ENCODE data around the gene MRGPRF.
"Not testable (repeated sequence)": the region's sequence is repeated elsewhere in the genome, so short reads cannot be mapped to it uniquely, and the experiment has no call there.

MRGPRF gene

GRCh38 chr11:69002110-69002569 is 10.9 kb downstream of the MRGPRF start:
- ChIA-PET CTCF (interaction anchor here (1.4 to 4.6 kb wide), 7 partner anchors 9 to 88 kb away, joined by 3 to 37 read pairs (median 5); partner anchors contain the start of genes MRGPRD and MRGPRF), POLR2A (interaction anchor here (2.2 kb wide), 1 partner anchor 9 kb away, joined by 10 read pairs; no protein-coding TSS in a partner anchor)
- no peak overlapping the region for H3K4me3 ChIP-seq (ENCODE audit: low read depth, low read length)
- no peak for TF ChIP-seq CTCF (IDR thresholded peaks at IDR 0.05; ENCODE audit: insufficient read depth, low read length, missing control alignments)
- no peak for DNase-seq (ENCODE audit: low read depth, low spot score)

GRCh38 chr11:69001243-69002081 is 11.6 kb downstream of the MRGPRF start:
- CTCF ChIA-PET = interaction anchor here (0.8 to 4.6 kb wide), 9 partner anchors 10 to 203 kb away, joined by 3 to 37 read pairs (median 4); partner anchors contain the start of genes MRGPRD and MRGPRF
- DNase-seq (ENCODE audit: low read depth, low spot score) = no peak
- no peak for TF ChIP-seq CTCF (IDR thresholded peaks at IDR 0.05; ENCODE audit: insufficient read depth, low read length, missing control alignments)
- POLR2A ChIA-PET = interaction anchor here (2.2 kb wide), 1 partner anchor 9 kb away, joined by 10 read pairs; no protein-coding TSS in a partner anchor
- no peak overlapping the region for H3K4me3 ChIP-seq (ENCODE audit: low read depth, low read length)

GRCh38 chr11:69000831-69001242 is 12.2 kb downstream of the MRGPRF start:
- peak; percentile 38 for DNase-seq (ENCODE audit: low read depth, low spot score)
- TF ChIP-seq CTCF (IDR thresholded peaks at IDR 0.05; ENCODE audit: insufficient read depth, low read length, missing control alignments) = peak; percentile 59
- ChIA-PET CTCF (interaction anchor here (0.8 to 4.6 kb wide), 7 partner anchors 11 to 203 kb away, joined by 3 to 37 read pairs (median 5); partner anchors contain the start of genes MRGPRD and MRGPRF), POLR2A (interaction anchor here (2.2 kb wide), 1 partner anchor 10 kb away, joined by 10 read pairs; no protein-coding TSS in a partner anchor)
- H3K4me3 ChIP-seq (ENCODE audit: low read depth, low read length) = no peak overlapping the region

GRCh38 chr11:69000391-69000790 is 12.7 kb downstream of the MRGPRF start:
- POLR2A ChIA-PET = interaction anchor here (2.2 kb wide), 1 partner anchor 11 kb away, joined by 10 read pairs; no protein-coding TSS in a partner anchor
- no peak for TF ChIP-seq CTCF (IDR thresholded peaks at IDR 0.05; ENCODE audit: insufficient read depth, low read length, missing control alignments)
- H3K4me3 ChIP-seq (ENCODE audit: low read depth, low read length) = no peak overlapping the region
- CTCF ChIA-PET = interaction anchor here (1.0 to 4.6 kb wide), 4 partner anchors 11 to 44 kb away, joined by 3 to 37 read pairs (median 6); partner anchors contain the start of genes MRGPRD and MRGPRF
- no peak for DNase-seq (ENCODE audit: low read depth, low spot score)

GRCh38 chr11:68999748-69000355 is 13.2 kb downstream of the MRGPRF start:
- CTCF ChIA-PET = interaction anchor here (1.0 to 4.6 kb wide), 4 partner anchors 8 to 45 kb away, joined by 3 to 37 read pairs (median 4); partner anchors contain the start of gene MRGPRF
- DNase-seq (ENCODE audit: low read depth, low spot score); H3K4me3 ChIP-seq (ENCODE audit: low read depth, low read length); POLR2A ChIA-PET: not testable (repeated sequence)

GRCh38 chr11:68999093-68999747 is 13.8 kb downstream of the MRGPRF start:
- TF ChIP-seq CTCF (IDR thresholded peaks at IDR 0.05; ENCODE audit: insufficient read depth, low read length, missing control alignments) = no peak
- H3K4me3 ChIP-seq (ENCODE audit: low read depth, low read length) = no peak overlapping the region
- POLR2A ChIA-PET = no interaction called here
- CTCF ChIA-PET = interaction anchor here (1.0 to 4.6 kb wide), 4 partner anchors 9 to 45 kb away, joined by 3 to 37 read pairs (median 4); partner anchors contain the start of gene MRGPRF
- no peak for DNase-seq (ENCODE audit: low read depth, low spot score)

Data from AG04449 (cell line).